ENCODE measurements around the gene INTS6.

DNA sequence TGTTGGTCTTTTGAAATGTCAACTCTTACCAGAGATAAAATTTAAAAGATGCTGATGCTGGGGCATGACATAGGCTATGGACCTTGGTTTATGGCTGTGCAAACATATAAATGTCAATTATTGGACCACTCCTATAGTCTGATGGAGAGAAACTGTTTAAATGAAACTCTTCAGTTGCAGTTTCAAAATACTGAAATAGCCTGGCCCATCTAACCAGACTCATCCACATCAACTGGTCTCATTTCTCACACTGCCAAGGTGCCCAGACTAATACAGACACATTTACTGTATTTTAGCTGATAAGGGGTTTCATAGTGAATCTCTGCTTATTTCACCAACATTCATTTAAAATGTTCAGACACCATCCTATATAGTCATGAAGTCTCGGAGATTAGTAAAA is 93.5 kb downstream of the INTS6 start:
- TF ChIP-seq POLR2A (IDR thresholded peaks at IDR 0.05) = no peak
- TF ChIP-seq, protein P1, sequence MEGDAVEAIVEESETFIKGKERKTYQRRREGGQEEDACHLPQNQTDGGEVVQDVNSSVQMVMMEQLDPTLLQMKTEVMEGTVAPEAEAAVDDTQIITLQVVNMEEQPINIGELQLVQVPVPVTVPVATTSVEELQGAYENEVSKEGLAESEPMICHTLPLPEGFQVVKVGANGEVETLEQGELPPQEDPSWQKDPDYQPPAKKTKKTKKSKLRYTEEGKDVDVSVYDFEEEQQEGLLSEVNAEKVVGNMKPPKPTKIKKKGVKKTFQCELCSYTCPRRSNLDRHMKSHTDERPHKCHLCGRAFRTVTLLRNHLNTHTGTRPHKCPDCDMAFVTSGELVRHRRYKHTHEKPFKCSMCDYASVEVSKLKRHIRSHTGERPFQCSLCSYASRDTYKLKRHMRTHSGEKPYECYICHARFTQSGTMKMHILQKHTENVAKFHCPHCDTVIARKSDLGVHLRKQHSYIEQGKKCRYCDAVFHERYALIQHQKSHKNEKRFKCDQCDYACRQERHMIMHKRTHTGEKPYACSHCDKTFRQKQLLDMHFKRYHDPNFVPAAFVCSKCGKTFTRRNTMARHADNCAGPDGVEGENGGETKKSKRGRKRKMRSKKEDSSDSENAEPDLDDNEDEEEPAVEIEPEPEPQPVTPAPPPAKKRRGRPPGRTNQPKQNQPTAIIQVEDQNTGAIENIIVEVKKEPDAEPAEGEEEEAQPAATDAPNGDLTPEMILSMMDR (IDR thresholded peaks at IDR 0.05) = no peak
